Small intestine (tissue), 7 donors: ENCODE data around the gene EHBP1. TPM values are rescaled to one million over a fixed set of nuclear protein-coding genes. Genes with fewer than 3 reads are reported as not detected.

Experiments used
- DNase-seq, 2 donors: peaks; one replicate each; pipeline versions ENCODE4 v3.0.0 to v3.0.0-alpha.2; 2013
- FAIRE-seq: peaks from 2 replicates; lab custom pipeline; 2012; peaks lifted over from hg19 to GRCh38; lab: Jason Lieb, UNC
- H3K27ac ChIP-seq, 3 donors: one replicate each; pipeline ENCODE4 v1.5.1; 2013; ENCODE audit warnings: low read length in 2 of 3, mild to moderate bottlenecking in 2 of 3, control low read depth in 1 of 3, inconsistent platforms in 1 of 3, low read depth in 1 of 3, moderate library complexity in 1 of 3
- H3K27me3 ChIP-seq, 3 donors: one replicate each; pipeline ENCODE4 v1.6.1; 2013; ENCODE audit warnings: low read length in 3 of 3, inconsistent platforms in 1 of 3; ENCODE audit not compliant: control insufficient read depth in 3 of 3, insufficient read depth in 3 of 3
- H3K36me3 ChIP-seq, 3 donors: one replicate each; pipeline ENCODE4 v1.6.1; 2013; ENCODE audit warnings: low read length in 3 of 3, inconsistent platforms in 1 of 3, low read depth in 1 of 3, mild to moderate bottlenecking in 1 of 3, moderate library complexity in 1 of 3; ENCODE audit not compliant: control insufficient read depth in 3 of 3, insufficient read depth in 2 of 3
- H3K4me1 ChIP-seq, 3 donors: one replicate each; pipeline ENCODE4 v1.6.1; 2013; ENCODE audit warnings: low read length in 2 of 3, inconsistent platforms in 1 of 3, low read depth in 1 of 3, mild to moderate bottlenecking in 1 of 3, moderate library complexity in 1 of 3; ENCODE audit not compliant: control insufficient read depth in 3 of 3, insufficient read depth in 2 of 3
- H3K4me3 ChIP-seq, 3 donors: one replicate each; pipeline ENCODE4 v1.5.1; 2013; ENCODE audit warnings: low read length in 3 of 3, control low read depth in 1 of 3, inconsistent platforms in 1 of 3, low read depth in 1 of 3, mild to moderate bottlenecking in 1 of 3, moderate library complexity in 1 of 3
- H3K9me3 ChIP-seq, 2 donors: one replicate each; pipeline ENCODE4 v1.6.1; 2013; ENCODE audit warnings: low read depth in 1 of 2, low read length in 1 of 2; ENCODE audit not compliant: control insufficient read depth in 2 of 2, insufficient read depth in 1 of 2
- WGBS, 3 donors: extraction: QIAGEN DNeasy Blood & Tissue Kit; methylation state at CpG; one replicate each; pipeline ENCODE4 v1.1.7; 2013; 5-methylcytosine and 5-hydroxymethylcytosine counted together
- polyA plus RNA-seq, 4 donors: library from polyadenylated mRNA; stranded (reverse) in 3 of 4; unstranded in 1 of 4; fragments of 200-250 nt in 3 of 4; fragments of 120-200 nt in 1 of 4; gene quantifications; one replicate each; pipeline versions ENCODE4 v1.2.1 to v1.2.3, GENCODE V29; 2013
- donor health status: healthy with polysubstance abuse.
- donor health status: control.
- donor health status: control.
- donor health status: Bipolar disorder and iron deficiency.
- donor health status: healthy.

Gene EHBP1
- polyA plus RNA-seq, 4 donors = 11.0 to 29.7 (median 11.5) TPM

DNA sequence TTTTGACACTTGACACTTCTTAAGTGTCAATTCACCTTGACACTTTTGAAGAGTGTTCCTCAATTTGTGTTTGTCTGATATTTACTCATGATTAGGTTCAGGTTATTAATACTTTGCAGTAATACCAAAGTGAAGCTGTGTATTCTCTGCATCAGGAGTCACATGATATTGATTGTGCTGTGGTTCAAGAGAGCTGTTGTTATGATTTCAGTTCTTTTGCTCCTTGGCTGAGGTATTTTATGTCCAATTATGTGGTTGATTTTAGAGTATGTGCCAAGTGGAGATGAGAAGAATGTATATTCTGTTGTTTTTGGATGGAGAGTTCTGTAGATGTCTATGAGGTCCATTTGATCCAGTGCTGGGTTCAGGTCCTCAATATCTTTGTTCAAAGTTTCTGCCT, 17.2 kb downstream of the EHBP1 start:
- FAIRE-seq (no peak), DNase-seq (no peak)
- Histone ChIP-seq H3K9me3 (no peaks in the 10 kb centered on the region), H3K4me3 (no peak overlapping the region), H3K36me3 (peaks cover 0 to 4% (median 0%) of the 10 kb centered on the region in 3 donors), H3K4me1 (no peaks in the 10 kb centered on the region), H3K27ac (no peak overlapping the region), H3K27me3 (no peaks in the 10 kb centered on the region)

DNA sequence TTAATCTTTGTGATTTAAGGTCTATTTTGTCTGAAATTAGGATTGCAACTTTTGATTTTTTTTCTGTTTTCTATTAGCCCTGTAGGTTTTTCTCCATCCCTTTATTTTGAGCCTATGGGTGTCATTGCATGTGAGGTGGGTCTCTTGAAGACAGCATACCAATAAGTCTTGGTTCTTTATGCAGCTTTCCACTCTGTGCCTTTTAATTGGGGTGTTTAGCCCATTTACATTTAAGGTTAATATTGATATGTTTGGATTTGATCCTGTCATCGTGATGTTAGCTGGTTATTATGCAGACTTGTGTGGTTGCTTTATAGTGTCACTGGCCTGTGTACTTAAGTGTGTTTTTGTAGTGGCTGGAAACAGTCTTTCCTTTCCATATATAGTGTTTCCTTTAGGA, 17.7 kb downstream of the EHBP1 start:
- no peaks in the 10 kb centered on the region for H3K4me1 ChIP-seq
- H3K36me3 ChIP-seq = peaks cover 0 to 4% (median 0%) of the 10 kb centered on the region in 3 donors
- DNase-seq (no peak), FAIRE-seq (no peak)
- H3K27ac ChIP-seq = no peak overlapping the region
- no peaks in the 10 kb centered on the region for H3K9me3 ChIP-seq
- no peaks in the 10 kb centered on the region for H3K27me3 ChIP-seq
- no peak overlapping the region for H3K4me3 ChIP-seq
- 86 to 100% (median 91%) methylated on average over 1 of the region's 1 CpG for WGBS, 3 donors

DNA sequence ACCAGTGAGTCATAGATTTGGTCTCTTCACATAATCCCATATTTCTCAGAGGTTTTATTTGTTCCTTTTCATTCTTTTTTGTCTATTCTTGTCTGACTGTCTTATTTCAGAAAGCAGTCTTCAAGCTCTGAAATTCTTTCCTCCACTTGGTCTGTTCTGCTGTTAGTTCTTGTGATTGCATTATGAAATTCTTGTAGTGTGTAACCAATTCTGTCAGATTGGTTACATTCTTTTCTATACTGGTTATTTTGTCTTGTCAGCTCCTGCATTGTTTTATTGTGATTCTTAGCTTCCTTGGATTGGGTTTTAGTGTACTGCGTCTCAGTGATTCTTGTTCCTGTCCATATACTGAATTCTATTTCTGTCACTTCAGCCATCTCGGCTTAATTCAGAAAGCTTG, 18.6 kb downstream of the EHBP1 start:
- H3K27me3 ChIP-seq = no peaks in the 10 kb centered on the region
- WGBS, 3 donors = 89 to 100% (median 94%) methylated on average over 2 of the region's 2 CpGs
- peaks cover 0 to 4% (median 0%) of the 10 kb centered on the region in 3 donors for H3K36me3 ChIP-seq
- DNase-seq = no peak
- no peaks in the 10 kb centered on the region for H3K9me3 ChIP-seq
- no peak overlapping the region for H3K27ac ChIP-seq
- H3K4me3 ChIP-seq = no peak overlapping the region
- FAIRE-seq = no peak
- no peaks in the 10 kb centered on the region for H3K4me1 ChIP-seq

DNA sequence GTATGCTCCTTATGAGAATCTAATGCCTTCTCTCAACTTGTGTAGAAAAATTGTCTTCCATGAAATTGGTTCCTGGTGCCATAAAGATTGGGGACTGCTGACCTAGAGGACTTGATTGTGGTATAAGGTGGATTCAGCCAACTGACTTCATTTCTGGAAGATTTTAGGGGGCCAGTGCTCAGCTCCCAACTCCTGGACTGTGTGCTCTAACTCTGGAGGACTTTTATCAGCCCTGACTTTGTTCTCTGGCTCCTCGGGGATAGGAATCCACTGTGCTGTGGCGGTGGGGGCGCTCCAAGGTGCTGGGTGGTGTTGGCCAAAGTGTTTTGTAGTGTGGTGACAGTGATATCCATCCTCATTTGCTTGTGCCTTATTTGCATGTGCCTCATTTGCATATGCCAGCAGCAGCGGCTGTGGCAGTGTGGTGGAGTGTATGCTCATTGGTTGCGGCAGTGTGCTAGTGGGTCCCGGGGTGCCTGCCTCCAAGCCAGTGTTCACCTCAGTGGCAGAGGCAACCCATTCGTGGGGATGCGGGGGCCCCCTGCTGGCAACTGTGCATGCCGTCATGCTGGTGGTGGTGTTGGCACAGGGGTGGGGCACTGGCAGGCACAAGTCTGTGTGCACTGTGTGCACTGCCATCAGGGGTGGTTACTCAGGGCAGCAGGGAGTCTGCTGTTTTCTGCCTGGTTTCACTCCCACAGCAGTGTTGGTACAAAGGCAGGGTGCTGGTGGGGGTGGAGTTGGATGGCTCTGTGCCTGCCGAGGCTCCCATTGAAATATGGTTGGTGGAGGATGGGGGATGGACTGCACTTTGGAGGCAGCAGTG, 19.6 kb downstream of the EHBP1 start:
- DNase-seq (peak; percentile 22 to 39), FAIRE-seq (no peak)
- Histone ChIP-seq H3K27ac (no peak overlapping the region), H3K4me1 (no peaks in the 10 kb centered on the region), H3K4me3 (no peak overlapping the region), H3K27me3 (no peaks in the 10 kb centered on the region), H3K9me3 (no peaks in the 10 kb centered on the region), H3K36me3 (peaks cover 0 to 4% (median 0%) of the 10 kb centered on the region in 3 donors)
- 89 to 93% (median 90%) methylated on average over 10 of the region's 10 CpGs for WGBS, 3 donors

DNA sequence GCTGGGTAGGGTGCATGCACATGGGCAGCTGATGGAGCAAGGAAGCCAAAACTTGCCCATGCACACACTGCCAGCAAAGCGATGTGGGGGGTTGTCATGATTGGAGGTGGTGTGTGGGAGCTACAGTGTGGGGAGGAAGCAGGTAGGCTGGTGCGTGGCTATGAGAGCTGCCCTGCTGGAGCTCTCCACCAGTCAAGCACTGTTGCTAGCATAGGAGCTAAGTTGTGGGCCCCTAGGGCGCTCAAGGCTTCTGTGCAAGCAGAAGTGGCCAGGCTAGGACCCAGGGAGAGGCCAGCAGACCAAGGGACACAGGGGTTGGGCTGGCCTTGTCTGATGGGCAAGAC, 20.2 kb downstream of the EHBP1 start:
- 96 to 97% (median 97%) methylated on average over 3 of the region's 3 CpGs for WGBS, 3 donors
- no peaks in the 10 kb centered on the region for H3K4me1 ChIP-seq
- no peaks in the 10 kb centered on the region for H3K27me3 ChIP-seq
- H3K36me3 ChIP-seq = peaks cover 0 to 4% (median 0%) of the 10 kb centered on the region in 3 donors
- no peak overlapping the region for H3K4me3 ChIP-seq
- no peak for DNase-seq
- no peak overlapping the region for H3K27ac ChIP-seq
- FAIRE-seq = no peak
- H3K9me3 ChIP-seq = no peaks in the 10 kb centered on the region

DNA sequence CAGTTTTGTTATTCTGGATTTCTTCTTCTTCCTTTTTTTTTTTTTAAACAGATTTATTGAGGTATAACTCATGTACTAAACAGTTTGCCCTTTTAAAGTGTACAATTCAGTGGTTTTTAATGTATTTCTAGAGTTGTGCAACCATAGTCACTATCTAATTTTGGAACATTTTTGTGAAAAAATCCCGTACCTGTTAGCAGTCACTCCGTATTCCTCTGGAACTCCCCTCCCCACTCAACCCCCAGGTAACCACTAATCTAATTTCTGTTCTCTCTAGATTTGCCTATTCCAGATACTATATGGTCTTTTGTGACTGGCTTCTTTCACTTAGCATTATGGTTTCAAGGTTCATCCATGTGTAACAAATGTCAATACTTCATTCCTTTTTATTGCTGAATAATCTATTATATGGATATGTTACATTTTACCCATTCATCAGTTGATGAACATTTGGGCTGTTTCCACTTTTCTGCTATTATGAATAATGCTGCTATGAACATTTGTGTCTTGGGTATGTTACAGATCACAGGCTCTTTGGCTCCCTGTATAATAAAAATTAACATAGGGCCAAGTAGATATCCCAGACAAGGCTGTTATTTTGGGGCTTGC, 21.9 kb downstream of the EHBP1 start:
- 85 to 95% (median 86%) methylated on average over 2 of the region's 2 CpGs for WGBS, 3 donors
- FAIRE-seq (no peak), DNase-seq (no peak)
- no peak overlapping the region for H3K27ac ChIP-seq
- peaks cover 0 to 4% (median 0%) of the 10 kb centered on the region in 3 donors for H3K36me3 ChIP-seq
- H3K4me3 ChIP-seq = no peak overlapping the region
- peaks cover 0 to 2% of the 10 kb centered on the region in 2 donors for H3K9me3 ChIP-seq
- no peaks in the 10 kb centered on the region for H3K27me3 ChIP-seq
- H3K4me1 ChIP-seq = no peaks in the 10 kb centered on the region

DNA sequence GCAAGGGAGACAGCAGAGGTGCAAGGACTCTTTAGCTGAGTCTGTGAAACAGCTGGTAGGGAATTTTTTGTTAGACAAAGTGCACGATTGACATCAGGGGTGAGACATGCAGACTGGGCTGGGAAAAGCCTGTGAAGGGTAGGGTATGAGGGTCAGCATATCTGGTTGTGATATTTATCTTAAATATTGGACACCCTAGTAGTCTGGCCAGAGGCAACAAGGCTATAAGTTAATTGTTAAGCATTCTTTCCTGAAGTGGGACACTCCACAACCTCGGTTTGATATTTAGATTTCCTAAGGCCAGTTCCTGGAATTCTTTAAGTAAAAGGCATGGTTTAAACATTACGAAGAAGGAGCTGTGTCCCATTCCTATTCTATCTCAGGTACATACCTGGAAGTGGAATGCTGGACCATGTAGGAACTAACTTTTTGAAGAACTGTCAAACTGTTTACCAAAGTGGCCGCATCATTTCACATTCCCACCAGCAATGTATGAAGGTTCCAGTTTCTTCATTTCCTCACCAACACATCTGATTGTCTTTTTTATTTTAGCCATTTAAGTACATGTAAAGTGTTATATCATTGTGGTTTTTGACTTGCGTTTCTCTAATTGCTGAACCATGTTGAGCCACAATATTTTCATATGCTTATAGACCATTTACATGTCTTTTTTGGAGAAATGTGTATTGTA, 22.5 kb downstream of the EHBP1 start:
- 74 to 85% (median 79%) methylated on average over 5 of the region's 5 CpGs for WGBS, 3 donors
- Histone ChIP-seq H3K36me3 (peaks cover 0 to 4% (median 0%) of the 10 kb centered on the region in 3 donors), H3K9me3 (peaks cover 0 to 4% of the 10 kb centered on the region in 2 donors), H3K27ac (no peak overlapping the region), H3K27me3 (no peaks in the 10 kb centered on the region), H3K4me3 (no peak overlapping the region), H3K4me1 (no peaks in the 10 kb centered on the region)
- no peak for DNase-seq
- FAIRE-seq = no peak

DNA sequence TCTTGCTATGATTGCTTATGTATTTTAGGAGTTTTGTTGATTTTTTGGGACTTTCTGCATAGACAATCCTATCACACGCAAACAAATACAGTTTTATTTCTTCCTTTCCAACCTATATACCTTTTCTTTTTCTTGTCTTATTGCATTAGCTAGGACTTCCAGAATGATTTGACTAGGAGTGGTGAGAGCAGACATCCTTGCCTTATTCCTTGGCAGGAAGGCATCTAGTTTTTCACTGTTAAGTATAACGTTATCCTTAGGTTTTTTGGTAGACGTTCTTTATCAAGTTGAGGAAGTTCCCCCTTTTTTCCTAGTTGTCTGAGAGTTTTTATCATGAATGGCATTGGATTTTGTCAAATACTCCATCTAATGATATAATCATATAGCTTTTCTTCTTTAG, 25.8 kb downstream of the EHBP1 start:
- H3K36me3 ChIP-seq = peaks cover 0 to 4% (median 0%) of the 10 kb centered on the region in 3 donors
- H3K4me1 ChIP-seq = no peaks in the 10 kb centered on the region
- no peak overlapping the region for H3K27ac ChIP-seq
- H3K4me3 ChIP-seq = no peak overlapping the region
- 98 to 99% (median 99%) methylated on average over 3 of the region's 3 CpGs for WGBS, 3 donors
- peaks cover 0 to 4% of the 10 kb centered on the region in 2 donors for H3K9me3 ChIP-seq
- H3K27me3 ChIP-seq = no peaks in the 10 kb centered on the region
- no peak for FAIRE-seq
- DNase-seq = no peak
